ENCODE data around the gene MAGI2.

Gene MAGI2

GRCh38 chr7:78168865-78169264 is 1284.6 kb downstream of the MAGI2 start:
- no peak for DNase-seq (ENCODE audit: low read depth in 3 of 3, low spot score in 1 of 3)

DNA sequence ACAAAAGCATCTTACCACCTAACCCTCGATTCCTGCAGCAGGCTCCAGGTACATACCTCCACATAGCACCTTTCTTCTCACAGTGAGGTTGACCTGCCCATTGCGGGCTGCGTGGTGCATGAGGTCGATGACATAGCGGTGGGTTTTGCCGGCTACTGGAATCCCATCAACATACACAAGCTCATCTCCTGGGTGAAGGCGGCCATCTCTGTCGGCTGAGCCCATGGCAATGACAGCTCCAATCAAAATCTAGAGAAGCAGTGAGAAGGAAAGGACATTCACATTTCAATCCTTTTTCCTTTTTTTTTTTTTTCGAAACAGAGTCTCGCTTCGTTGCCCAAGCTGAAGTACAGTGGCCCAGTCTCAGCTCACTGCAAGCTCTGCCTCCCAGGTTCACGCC is 1285.6 kb downstream of the MAGI2 start:
- DNase-seq (ENCODE audit: low read depth in 3 of 3, low spot score in 1 of 3): no peak

DNA sequence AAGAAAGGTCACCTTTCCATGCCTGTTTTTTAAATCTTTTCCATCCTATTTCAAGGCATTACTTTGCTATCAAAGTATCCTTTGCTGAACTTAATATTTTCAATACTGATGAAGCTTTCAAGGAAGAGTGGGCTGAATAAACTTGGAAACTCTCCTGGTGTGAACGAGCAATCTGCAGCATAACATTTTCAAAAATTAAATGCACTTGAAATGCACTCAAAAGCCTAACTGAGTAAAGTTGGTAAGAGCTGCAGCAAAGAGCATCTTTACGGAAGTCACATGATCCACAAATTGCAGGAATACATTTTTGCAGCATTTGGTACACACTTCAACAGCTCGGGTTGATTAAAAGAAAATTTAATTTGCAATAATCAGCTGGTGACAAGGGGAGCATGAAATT is 1287.6 kb downstream of the MAGI2 start:
- no peak for DNase-seq (ENCODE audit: low read depth in 3 of 3, low spot score in 1 of 3)

DNA sequence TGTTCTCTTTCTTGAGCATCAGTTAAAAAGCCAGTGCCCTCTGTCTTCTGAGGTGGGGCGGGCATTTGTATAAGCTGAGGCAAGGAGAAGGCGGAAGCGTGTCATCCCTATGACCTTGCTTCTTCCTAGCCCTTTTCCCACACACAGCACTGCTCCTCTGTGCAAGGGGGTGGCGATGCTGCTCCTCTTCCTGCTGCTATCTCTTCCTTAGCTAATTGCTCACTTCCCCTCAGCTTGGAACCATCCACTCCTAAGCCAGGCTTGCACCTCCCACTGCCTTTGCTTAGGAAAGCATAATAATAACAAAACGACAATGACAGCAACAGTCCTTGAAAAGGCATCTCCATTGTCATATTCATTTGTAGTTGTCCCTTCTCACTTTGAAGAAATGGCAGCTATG is 1288.0 kb downstream of the MAGI2 start:
- DNase-seq (ENCODE audit: low read depth in 3 of 3, low spot score in 1 of 3): no peak

DNA sequence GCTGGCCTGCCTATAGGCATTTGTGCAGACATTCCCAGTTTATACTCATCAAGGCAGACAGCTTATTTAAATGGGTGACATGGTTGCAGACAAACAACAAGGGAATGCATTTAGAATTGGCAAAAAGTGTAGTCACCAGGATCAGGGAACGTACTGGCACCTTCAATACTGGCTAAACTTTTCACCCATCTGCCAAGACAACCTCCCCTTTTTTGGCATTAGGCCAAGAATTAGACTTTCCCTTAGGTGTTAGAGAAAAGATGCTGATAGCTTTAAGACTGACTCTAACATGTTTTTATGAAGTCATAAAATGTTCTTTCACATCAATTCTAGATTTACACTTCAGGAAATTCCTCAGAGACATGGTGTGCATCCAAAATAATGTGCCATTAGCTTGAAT is 1289.0 kb downstream of the MAGI2 start:
- no peak for DNase-seq (ENCODE audit: low read depth in 3 of 3, low spot score in 1 of 3)

GRCh38 chr7:78161781-78162180 is 1291.7 kb downstream of the MAGI2 start:
- no peak for DNase-seq (ENCODE audit: low read depth in 3 of 3, low spot score in 1 of 3)

GRCh38 chr7:78159545-78159944 is 1293.9 kb downstream of the MAGI2 start:
- no peak for DNase-seq (ENCODE audit: low read depth in 3 of 3, low spot score in 1 of 3)

GRCh38 chr7:78153285-78153684 is 1300.2 kb downstream of the MAGI2 start:
- DNase-seq (ENCODE audit: low read depth in 3 of 3, low spot score in 1 of 3): no peak

- no peak for DNase-seq (ENCODE audit: low read depth in 3 of 3, low spot score in 1 of 3)
Measured at GRCh38 chr7:78151229-78151628, 1302.2 kb downstream of the MAGI2 start.

DNA sequence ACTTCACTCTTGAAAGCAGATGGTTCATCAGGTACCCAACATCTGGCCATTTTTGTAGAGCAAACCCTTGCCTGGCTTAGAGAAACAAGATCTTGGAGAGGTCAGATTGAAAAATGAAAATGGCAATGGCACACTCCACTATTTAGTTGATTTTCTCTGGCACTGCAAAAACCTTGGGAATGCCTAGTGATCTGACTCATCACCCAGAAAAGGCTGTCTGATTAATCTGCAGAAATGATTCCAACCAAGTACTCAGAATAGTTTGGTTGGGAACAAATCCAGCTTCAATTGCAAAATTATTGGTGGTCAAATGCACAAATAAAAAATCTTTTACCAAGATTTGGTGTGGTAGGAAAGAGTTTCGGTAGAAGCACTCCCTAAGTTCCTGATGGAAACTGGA is 1303.7 kb downstream of the MAGI2 start:
- no peak for DNase-seq (ENCODE audit: low read depth in 3 of 3, low spot score in 1 of 3)

GRCh38 chr7:78148166-78148894 is 1305.1 kb downstream of the MAGI2 start:
- no peak for DNase-seq (ENCODE audit: low read depth in 3 of 3, low spot score in 1 of 3)

GRCh38 chr7:78146546-78146945 is 1306.9 kb downstream of the MAGI2 start:
- DNase-seq (ENCODE audit: low read depth in 3 of 3, low spot score in 1 of 3): no peak

DNA sequence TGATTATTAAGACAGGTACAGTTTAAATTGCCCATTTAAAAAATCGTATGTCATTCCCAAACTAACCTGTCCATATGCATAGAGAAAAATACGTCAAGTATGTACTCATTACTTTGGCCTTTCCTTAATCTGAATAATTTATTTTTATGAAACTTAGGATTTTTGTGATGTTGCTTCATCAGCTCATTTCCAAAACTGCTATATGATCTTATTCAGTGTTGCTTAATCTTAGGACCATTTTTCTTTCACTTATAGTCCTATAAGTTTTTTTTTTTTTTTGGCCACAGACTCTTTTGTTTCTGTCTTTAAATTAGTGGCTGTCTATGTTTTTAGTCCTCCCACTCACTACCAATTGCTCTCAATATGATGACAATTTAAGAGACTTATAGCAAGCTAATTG is 1309.8 kb downstream of the MAGI2 start:
- DNase-seq (ENCODE audit: low read depth in 3 of 3, low spot score in 1 of 3): no peak

DNA sequence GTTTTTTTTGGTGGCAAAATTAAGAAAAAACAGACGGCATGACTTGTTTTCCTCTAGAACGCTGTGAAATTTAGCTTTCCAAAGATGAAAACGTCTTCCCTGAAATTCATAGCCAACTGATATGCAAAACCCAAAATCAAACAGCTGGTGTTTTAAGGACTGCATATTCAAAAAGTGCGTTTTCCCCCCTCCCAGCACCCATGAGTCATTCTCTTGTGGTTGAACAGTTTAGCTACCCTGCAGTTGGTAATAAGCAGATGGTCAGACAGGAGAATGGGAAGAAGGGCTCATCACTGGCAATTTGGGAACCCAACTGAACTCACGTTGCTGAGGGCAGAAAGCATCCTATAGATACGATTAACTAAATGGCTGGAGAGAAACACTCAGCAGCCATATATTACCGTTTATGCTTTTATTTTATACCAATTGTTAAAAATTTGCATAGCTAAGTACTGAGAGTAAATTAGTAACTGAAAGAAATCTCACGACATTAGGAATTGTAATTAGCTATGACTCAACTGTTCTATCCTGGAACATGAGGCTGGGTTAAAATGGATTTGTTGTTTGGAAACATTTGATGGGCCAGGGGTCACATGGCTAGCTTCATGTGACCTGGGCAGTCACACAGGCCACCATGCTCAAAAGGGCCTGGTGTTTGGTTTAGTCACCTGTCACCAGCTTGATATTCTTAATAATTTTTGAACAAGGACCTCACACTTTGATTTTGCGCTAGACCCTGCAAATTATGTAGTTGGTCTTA is 1311.8 kb downstream of the MAGI2 start:
- DNase-seq (ENCODE audit: low read depth in 3 of 3, low spot score in 1 of 3): no peak

DNA sequence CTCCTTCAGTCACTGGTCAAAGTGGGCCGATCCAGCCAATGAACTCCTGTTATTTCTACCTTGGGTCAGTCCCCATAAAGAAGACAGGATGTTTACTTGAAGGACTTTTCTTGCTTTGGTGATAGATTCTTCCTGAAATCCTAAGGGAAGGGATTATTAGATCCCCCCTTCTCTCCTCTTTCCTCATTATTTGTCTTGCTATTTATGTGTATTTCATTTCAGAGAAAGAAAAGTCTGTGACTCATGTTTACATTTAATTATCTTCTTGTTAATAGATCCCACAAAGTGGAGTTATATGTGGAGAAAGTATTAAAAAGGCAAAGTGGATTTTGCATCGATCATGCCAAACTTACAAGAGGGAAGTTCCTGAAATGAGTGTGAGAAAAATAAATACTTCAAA is 1313.4 kb downstream of the MAGI2 start:
- no peak for DNase-seq (ENCODE audit: low read depth in 3 of 3, low spot score in 1 of 3)

- DNase-seq (ENCODE audit: low read depth in 3 of 3, low spot score in 1 of 3): no peak
Measured at GRCh38 chr7:78139335-78139734, 1314.1 kb downstream of the MAGI2 start.

DNA sequence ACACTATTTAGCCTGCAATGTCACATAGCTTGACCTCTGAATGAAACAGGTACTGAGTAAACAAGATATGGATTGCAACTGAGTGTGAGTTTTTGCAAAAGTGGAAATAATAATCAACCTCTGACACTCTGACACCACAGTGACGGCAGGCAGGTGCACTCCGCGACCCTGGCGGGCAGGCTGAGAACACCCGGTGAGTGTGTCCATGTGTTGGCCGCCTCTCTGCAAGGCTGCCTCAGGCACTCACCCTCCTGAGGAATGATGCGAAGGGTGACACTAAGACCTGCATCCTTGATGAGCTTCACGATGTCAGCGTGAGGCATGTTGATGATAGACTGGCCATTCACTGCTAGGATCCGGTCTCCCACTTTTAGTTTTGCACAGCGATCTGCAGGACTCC is 1318.7 kb downstream of the MAGI2 start:
- DNase-seq (ENCODE audit: low read depth in 3 of 3, low spot score in 1 of 3): no peak

DNA sequence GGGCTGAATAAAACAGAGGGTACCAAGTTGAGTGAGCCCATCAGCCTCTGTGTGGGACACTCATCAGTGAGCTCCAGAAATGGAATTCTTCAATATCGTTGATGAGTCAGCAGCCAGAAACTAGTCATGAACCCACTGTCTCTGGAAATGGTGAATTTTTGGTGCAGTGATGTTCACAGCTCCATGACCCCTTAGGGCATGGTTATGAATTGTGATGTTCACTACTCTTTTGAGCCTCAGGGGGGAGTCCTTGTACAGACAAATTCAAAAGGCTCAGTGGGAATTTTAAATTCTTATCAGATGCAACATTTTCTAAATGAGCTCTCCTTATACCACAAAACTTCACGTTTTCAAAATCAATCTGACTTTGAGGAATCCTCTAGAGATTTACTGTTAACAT is 1319.2 kb downstream of the MAGI2 start:
- no peak for DNase-seq (ENCODE audit: low read depth in 3 of 3, low spot score in 1 of 3)

- DNase-seq (ENCODE audit: low read depth in 3 of 3, low spot score in 1 of 3): no peak
Measured at GRCh38 chr7:78130446-78131215, 1322.8 kb downstream of the MAGI2 start.

- DNase-seq (ENCODE audit: low read depth in 3 of 3, low spot score in 1 of 3): no peak
Measured at GRCh38 chr7:78129865-78130264, 1323.6 kb downstream of the MAGI2 start.

- DNase-seq (ENCODE audit: low read depth in 3 of 3, low spot score in 1 of 3): no peak
Measured at GRCh38 chr7:78127009-78127408, 1326.5 kb downstream of the MAGI2 start.

DNA sequence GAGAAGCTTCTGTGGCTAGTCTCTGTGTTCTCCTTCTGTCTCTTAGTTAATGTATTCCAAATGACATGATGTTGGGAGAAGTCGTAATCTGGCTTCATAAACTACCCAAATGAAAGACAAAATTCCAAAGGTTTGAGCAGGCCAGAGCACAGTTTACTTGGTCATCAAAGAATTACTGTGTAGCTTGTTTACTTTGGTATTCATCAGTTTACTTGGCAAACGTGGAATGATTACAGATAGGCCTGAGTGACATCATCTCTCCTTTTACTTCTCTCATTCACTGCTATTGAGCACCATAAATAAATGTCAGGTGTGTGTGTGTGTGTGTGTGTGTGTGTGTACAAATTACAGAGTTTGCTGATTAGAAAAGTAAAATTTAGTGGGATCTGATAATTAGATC is 1327.6 kb downstream of the MAGI2 start:
- no peak for DNase-seq (ENCODE audit: low read depth in 3 of 3, low spot score in 1 of 3)

Measured in stimulated activated CD4-positive, alpha-beta T cell treated with anti-CD3 and anti-CD28 coated beads, TNF-alpha, amount 100 ng/mL, for 1 hour (primary cell).